Stimulated activated CD8-positive, alpha-beta memory T cell treated with anti-CD3 and anti-CD28 coated beads, Interleukin-4, amount 100 ng/mL, for 1 hour (primary cell): ENCODE measurements around the gene RRAS2.
"Not testable (repeated sequence)": the region's sequence is repeated elsewhere in the genome, so short reads cannot be mapped to it uniquely, and the experiment has no call there.

ENCODE experiments used
- DNase-seq, 2 donors: peaks; one replicate each; pipeline ENCODE4 v3.0.0-alpha.2; 2020; ENCODE audit warnings: low read depth in 2 of 2, low spot score in 1 of 2

Gene RRAS2

GRCh38 chr11:14259878-14260277 lies 99.1 kb downstream of the RRAS2 start:
- DNase-seq, result no peak

GRCh38 chr11:14259186-14259784 lies 99.7 kb downstream of the RRAS2 start:
- DNase-seq, result no peak

GRCh38 chr11:14258221-14258935 lies 100.6 kb downstream of the RRAS2 start:
- no peak for DNase-seq

- DNase-seq, result no peak
These were observed 103.8 kb downstream of the RRAS2 start for GRCh38 chr11:14255238-14255534.

GRCh38 chr11:14254533-14255237 lies 104.3 kb downstream of the RRAS2 start:
- DNase-seq, result no peak

DNA sequence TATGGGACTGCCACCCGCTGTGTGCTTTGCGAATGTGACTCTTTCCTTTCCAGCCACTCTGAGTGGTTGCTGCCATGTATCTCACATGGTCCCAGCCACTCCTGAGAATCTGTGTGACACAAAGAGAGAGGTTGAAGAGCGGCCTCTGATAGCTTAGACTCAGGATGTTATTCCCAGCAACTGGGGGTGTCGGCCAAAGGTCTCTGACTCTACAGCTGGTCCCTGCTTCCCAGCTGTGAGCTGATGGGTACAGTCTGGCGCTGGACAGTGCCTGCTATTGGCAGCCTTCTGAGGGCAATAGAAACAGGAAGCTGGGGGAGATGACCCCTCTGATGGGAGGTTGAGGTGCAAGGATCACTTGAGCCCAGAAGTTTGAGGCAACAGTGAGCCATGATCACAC lies 105.1 kb downstream of the RRAS2 start:
- DNase-seq, result no peak

- no peak for DNase-seq
These were observed 105.6 kb downstream of the RRAS2 start for GRCh38 chr11:14253421-14253820.

GRCh38 chr11:14252501-14252900 lies 106.5 kb downstream of the RRAS2 start:
- DNase-seq, result not testable (repeated sequence)

- no peak for DNase-seq
These were observed 107.2 kb downstream of the RRAS2 start for GRCh38 chr11:14251754-14252153.

DNA sequence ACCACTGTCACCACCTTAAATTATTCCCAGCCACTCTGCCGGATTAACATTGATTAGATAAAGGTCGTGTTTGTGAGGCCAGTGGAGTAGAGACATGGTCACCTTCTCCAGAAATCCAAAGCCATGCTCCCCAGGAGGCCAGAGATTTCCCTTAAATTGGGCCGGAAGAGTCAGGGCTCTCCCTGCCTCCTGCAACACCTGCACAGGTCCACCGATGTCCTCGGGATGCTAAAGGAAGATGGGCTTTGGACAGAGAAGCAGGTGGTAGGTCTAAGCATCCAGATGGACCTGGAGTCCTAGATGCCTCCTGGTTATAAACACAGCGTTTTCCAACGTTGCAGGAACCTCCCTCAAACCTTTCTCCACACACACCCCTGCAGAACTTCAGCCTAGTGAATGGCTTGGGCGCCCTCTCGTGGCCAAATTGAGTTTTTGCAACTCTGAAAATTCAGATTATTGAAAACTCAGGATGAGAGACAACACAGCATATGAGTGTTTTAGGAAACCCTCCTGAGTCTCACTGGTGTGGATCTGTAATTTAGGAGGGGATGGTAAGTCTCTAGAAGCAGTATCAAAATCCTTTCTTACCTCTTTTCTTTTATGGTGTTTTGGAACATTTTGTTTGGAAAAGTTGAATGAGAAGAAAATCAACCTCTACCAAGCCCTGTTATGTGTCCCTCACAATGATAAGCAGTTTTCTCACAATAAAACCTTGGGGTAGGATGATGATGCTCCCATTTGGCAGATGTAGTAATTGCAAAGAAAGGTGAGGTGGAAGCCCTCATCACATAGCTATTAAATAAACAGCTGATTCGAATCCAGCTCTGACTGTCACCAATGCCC lies 109.6 kb downstream of the RRAS2 start:
- DNase-seq, result peak; percentile 28 to 59

DNA sequence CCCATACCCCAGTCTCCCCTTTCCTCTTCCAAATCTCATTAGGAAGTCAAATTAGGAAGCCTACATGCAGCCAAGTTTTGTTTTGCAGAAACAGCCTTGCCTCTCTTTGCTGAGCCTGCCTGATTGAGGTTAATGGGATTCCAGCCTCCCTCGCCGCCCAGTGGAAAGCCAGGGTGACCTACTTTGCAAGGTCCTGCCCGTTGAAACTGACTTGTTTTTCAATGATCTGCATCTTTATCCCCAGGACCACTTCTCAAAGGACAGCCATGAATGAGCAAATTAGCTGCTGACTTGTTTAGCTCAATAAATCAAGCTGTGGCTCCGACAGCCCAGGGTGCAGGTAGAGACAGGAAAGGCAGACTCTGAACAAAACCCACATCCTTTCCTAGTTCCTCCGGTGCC lies 110.4 kb downstream of the RRAS2 start:
- DNase-seq, result no peak

DNA sequence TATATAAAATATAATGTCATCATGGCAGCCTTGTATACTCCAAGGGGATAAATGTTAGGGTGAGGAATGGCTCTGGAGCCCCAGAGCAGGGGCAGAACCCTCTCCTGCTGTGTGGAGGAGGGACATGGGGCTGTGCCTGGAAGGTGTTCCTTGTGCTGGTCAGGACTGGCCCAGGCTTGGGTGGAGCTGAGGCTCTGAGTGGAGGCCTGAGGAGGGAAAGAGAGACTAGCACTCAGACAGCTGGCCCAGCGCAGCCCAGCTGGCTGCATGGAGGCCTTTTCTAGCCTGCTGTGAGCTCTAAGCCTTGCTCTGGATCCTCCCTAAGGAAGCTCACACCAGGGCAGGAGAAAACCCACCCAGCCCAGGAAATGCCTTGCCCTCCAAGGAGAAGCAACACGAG lies 113.5 kb downstream of the RRAS2 start:
- DNase-seq, result no peak

- no peak for DNase-seq
These were observed 114.1 kb downstream of the RRAS2 start for GRCh38 chr11:14244926-14245325.

GRCh38 chr11:14242733-14243132 lies 116.2 kb downstream of the RRAS2 start:
- DNase-seq, result no peak

DNA sequence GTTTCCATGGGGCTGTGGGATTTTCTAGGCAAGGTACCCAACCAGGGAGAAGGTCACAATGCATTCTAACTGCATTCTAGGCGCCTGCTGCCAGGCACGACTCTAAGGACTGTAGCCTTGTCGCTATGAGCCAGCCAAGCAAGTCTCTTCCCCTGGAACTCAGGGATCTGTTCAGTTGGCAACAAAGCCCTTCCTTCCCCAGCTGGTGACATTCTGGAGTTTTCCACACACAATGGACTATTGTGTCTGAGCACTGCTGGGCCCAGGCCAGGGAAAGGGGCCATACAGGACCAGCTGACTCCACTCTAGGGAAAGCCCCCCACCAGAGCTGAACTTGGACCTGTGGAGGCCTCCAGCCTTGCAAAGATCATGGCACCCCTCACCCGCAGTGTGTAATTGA lies 116.8 kb downstream of the RRAS2 start:
- DNase-seq, result no peak

GRCh38 chr11:14240951-14241350 lies 118.0 kb downstream of the RRAS2 start:
- no peak for DNase-seq

DNA sequence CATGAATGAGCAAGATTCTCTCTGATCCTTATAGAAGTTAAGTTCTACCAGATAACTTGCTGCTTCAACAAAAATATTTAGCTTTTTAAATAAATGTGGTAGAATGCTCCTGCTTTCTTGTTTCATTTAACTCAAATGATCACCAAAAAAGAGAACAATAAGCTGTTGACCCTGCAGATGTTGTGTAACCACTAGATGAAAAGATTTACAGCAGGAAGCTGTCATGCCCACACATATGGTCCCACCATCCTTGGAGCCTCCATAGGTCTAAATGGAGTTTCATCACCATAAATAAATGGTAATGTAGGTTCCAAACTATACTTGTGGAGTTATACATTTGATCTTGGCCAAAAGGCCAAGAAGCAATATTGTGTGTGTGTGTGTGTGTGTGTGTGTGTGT lies 118.8 kb downstream of the RRAS2 start:
- DNase-seq, result no peak

- no peak for DNase-seq
These were observed 121.5 kb downstream of the RRAS2 start for GRCh38 chr11:14237444-14237961.

DNA sequence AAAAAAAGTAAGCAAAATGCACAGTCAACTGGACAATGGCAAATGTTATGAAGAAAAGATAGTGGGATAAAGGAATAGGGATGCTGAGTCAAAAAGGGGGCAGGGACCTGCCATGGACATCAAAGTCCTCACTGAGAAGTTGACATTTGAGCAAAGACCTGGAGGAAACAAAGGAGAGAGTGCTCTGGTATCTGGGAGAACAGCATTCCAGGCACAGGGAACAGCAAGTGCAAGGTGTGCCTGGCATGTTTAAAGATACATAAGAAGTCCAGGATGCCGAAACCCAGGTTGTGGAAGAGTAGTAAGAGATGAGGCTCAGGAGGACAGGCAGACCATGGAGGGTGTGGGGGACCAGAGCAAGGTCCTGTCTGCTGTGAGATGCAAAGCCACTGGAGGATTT lies 123.3 kb downstream of the RRAS2 start:
- DNase-seq, result no peak

- no peak for DNase-seq
These were observed 124.5 kb downstream of the RRAS2 start for GRCh38 chr11:14234446-14234845.

GRCh38 chr11:14232652-14233051 lies 126.3 kb downstream of the RRAS2 start:
- DNase-seq, result no peak

DNA sequence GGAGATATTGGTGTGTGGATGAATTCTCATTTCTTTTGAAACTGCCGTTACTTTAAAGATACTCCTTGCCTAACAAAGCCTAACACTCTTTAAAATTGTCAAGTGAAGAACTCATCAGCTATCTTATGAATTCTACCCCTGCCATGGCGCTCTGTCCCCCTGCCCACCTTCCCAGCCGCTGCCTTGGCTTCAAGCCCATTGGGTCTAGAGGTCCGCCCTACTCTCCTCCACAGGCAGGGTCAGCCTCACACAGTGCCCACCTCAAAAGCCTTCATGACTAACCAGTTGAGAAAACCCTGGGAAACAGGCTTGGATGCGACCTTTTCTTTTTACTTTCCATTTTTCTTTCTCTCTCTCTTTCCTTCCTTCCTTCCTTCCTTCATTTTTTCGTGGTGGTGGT lies 128.6 kb downstream of the RRAS2 start:
- no peak for DNase-seq
